Ovary (tissue), 9 donors: ENCODE measurements around the gene GPC1. TPM values are rescaled to one million over a fixed set of nuclear protein-coding genes. Genes with fewer than 3 reads are reported as not detected.
A peak's percentile ranks its signal among the peaks of the same experiment; 100 is the strongest.

ENCODE experiments used
- DNase-seq, 5 donors: peaks; one replicate each; pipeline ENCODE4 v3.0.0-alpha.2; 2019 to 2020
- H3K27ac ChIP-seq, 2 donors: fragments of 200-600 bp; one replicate each; pipeline versions ENCODE4 v1.5.1 to v1.8.0; 2019 to 2022
- H3K27me3 ChIP-seq: fragments of 200-600 bp; one replicate; pipeline ENCODE4 v1.8.0; 2022
- H3K36me3 ChIP-seq: fragments of 200-600 bp; sonication (generic); one replicate; pipeline ENCODE4 v1.5.1; 2019
- H3K4me1 ChIP-seq: one replicate; pipeline ENCODE4 v1.8.1; 2013; ENCODE audit warnings: mild to moderate bottlenecking, moderate library complexity; ENCODE audit not compliant: insufficient read depth
- H3K4me3 ChIP-seq: fragments of 200-600 bp; sonication (generic); one replicate; pipeline ENCODE4 v1.5.1; 2017
- H3K9me3 ChIP-seq, 2 donors: fragments of 200-600 bp in 1 of 2; sonication (generic) in 1 of 2; one replicate each; pipeline versions ENCODE4 v1.5.1 to v1.8.1; 2013 to 2019; ENCODE audit warnings: mild to moderate bottlenecking in 1 of 2, moderate library complexity in 1 of 2
- CTCF ChIP-seq, 3 donors: fragments of 450-650 bp in 2 of 3; fragments of 200-600 bp in 1 of 3; IDR thresholded peaks; one replicate each; pipeline versions ENCODE4 v1.5.1 to v1.8.0; 2016 to 2022; ENCODE audit warnings: antibody characterized with exemption in 3 of 3, mild to moderate bottlenecking in 1 of 3
- EP300 ChIP-seq: sonication (generic); formaldehyde crosslinking; IDR thresholded peaks from one replicate; pipeline ENCODE4 v1.6.1; 2017; ENCODE audit warnings: antibody characterized with exemption
- POLR2A ChIP-seq: fragments of 450-650 bp; IDR thresholded peaks from one replicate; pipeline ENCODE4 v1.6.1; 2017; ENCODE audit warnings: antibody characterized with exemption, mild to moderate bottlenecking, moderate library complexity
- WGBS, 3 donors: extraction: QIAGEN DNeasy Blood & Tissue Kit in 1 of 3; methylation state at CpG; one replicate each; pipeline versions ENCODE4 v1.1.5 to v1.1.7; 2013 to 2017; 5-methylcytosine and 5-hydroxymethylcytosine counted together
- intact Hi-C, 4 donors: fragments of 100-400 bp; cut with DNase I; formaldehyde crosslinking; loops; one replicate each; pipeline versions ENCODE4 v1.11.0 to v1.15.1; 2022 to 2023
- polyA plus RNA-seq, 2 donors: library from polyadenylated mRNA; stranded (reverse); fragments of 200-250 nt in 1 of 2; fragments of 350-450 nt in 1 of 2; fragmentation: Illumina TruSeq in 1 of 2; extraction: RNeasy Lipid Tissue Mini Kit (QIAGEN cat#74804) in 1 of 2; gene quantifications; one replicate each; pipeline ENCODE4 v1.2.3, GENCODE V29; 2013 to 2014
- total RNA-seq, 7 donors: library from RNA; depleted of rRNA in 2 of 7; stranded (reverse); fragments of >200 nt in 2 of 7; fragmentation: NEBNext Ultra II Directional in 3 of 7; extraction: Animal tissue kit (Norgen Biotek cat#: 25700) in 3 of 7; gene quantifications; one replicate each; pipeline versions ENCODE4 v1.1.0 to v1.2.4, GENCODE V29; 2016 to 2023
- donor health status: DM: no; HTN: no; CAD: no; lungs with moderate emphysema.
- donor health status: DM: no; HTN: no; CAD: no.
- donor health status: Bipolar disorder and iron deficiency.
- donor health status: DM: yes; HTN: yes; CAD: no.
- donor health status: DM: no; HTN: no; CAD: no.
- donor health status: DM: yes; HTN: yes; CAD: no.

GPC1 gene
- total and polyA plus RNA-seq, 9 donors: 2.9 to 149 (median 71.4) TPM

- TF ChIP-seq CTCF (IDR thresholded peaks at IDR 0.05) (no peak), POLR2A (no peak), EP300 (no peak)
- H3K36me3 ChIP-seq: no peaks in the 10 kb centered on the region
- peaks cover 4% of the 10 kb centered on the region for H3K4me1 ChIP-seq
- DNase-seq: peak in 1 of 5 donors; percentile 19
- H3K9me3 ChIP-seq: no peaks in the 10 kb centered on the region
- no peaks in the 10 kb centered on the region for H3K27me3 ChIP-seq
- intact Hi-C loops: no loop called here
- 87 to 93% (median 90%) methylated on average over 22 to 25 of the region's 25 CpGs for WGBS, 3 donors
- H3K4me3 ChIP-seq: no peak overlapping the region
- no peak overlapping the region for H3K27ac ChIP-seq
Measured at GRCh38 chr2:240442891-240443715, 7.6 kb downstream of the GPC1 start.

- intact Hi-C loops: no loop called here
- H3K27ac ChIP-seq: no peak overlapping the region
- WGBS, 3 donors: 77 to 93% (median 92%) methylated on average over 12 to 17 of the region's 17 CpGs
- H3K27me3 ChIP-seq: no peaks in the 10 kb centered on the region
- H3K36me3 ChIP-seq: no peaks in the 10 kb centered on the region
- H3K9me3 ChIP-seq: no peaks in the 10 kb centered on the region
- H3K4me1 ChIP-seq: no peaks in the 10 kb centered on the region
- no peak overlapping the region for H3K4me3 ChIP-seq
- TF ChIP-seq EP300 (no peak), CTCF (IDR thresholded peaks at IDR 0.05) (no peak), POLR2A (no peak)
- DNase-seq: no peak
Measured at GRCh38 chr2:240443891-240444301, 8.4 kb downstream of the GPC1 start.

- Histone ChIP-seq H3K9me3 (no peaks in the 10 kb centered on the region), H3K27ac (no peak overlapping the region), H3K4me3 (no peak overlapping the region), H3K4me1 (no peaks in the 10 kb centered on the region), H3K27me3 (no peaks in the 10 kb centered on the region), H3K36me3 (no peaks in the 10 kb centered on the region)
- intact Hi-C loops: no loop called here
- no peak for DNase-seq
- TF ChIP-seq POLR2A: no peak
- TF ChIP-seq CTCF (IDR thresholded peaks at IDR 0.05): no peak
- TF ChIP-seq EP300: no peak
- 82 to 93% (median 86%) methylated on average over 14 to 16 of the region's 16 CpGs for WGBS, 3 donors
Measured at GRCh38 chr2:240444464-240444863, 9.0 kb downstream of the GPC1 start.

GRCh38 chr2:240445961-240446663, 10.6 kb downstream of the GPC1 start:
- no peaks in the 10 kb centered on the region for H3K27me3 ChIP-seq
- no peaks in the 10 kb centered on the region for H3K36me3 ChIP-seq
- H3K27ac ChIP-seq: no peak overlapping the region
- H3K9me3 ChIP-seq: no peaks in the 10 kb centered on the region
- no peak overlapping the region for H3K4me3 ChIP-seq
- WGBS, 3 donors: 83 to 87% (median 87%) methylated on average over 21 to 24 of the region's 24 CpGs
- TF ChIP-seq CTCF (IDR thresholded peaks at IDR 0.05): no peak
- no peak for TF ChIP-seq POLR2A
- TF ChIP-seq EP300: no peak
- no peaks in the 10 kb centered on the region for H3K4me1 ChIP-seq
- intact Hi-C loops: no loop called here
- no peak for DNase-seq
